Prostate gland (tissue), 2 donors: ENCODE data around the gene PPP2R5D. TPM values are rescaled to one million over a fixed set of nuclear protein-coding genes. Genes with fewer than 3 reads are reported as not detected.

ENCODE experiments used
- DNase-seq: peaks from one replicate; pipeline ENCODE4 v3.0.0-alpha.2; 2019; ENCODE audit warnings: low spot score
- H3K27ac ChIP-seq, 2 donors: fragments of 200-600 bp; sonication (generic); 2 replicates each; pipeline ENCODE4 v1.5.1; 2017 to 2019
- H3K27me3 ChIP-seq: fragments of 200-600 bp; sonication (generic); replicated peaks from 2 replicates; pipeline ENCODE4 v1.5.1; 2019; ENCODE audit not compliant: insufficient read depth
- H3K36me3 ChIP-seq, 2 donors: fragments of 200-600 bp; sonication (generic); 1 replicate in 1 of 2; 2 replicates in 1 of 2; pipeline versions ENCODE4 v1.5.1 to v1.8.1; 2017 to 2019
- H3K4me1 ChIP-seq: fragments of 200-600 bp; sonication (generic); replicated peaks from 2 replicates; pipeline ENCODE4 v1.5.1; 2019
- H3K4me3 ChIP-seq, 2 donors: fragments of 200-600 bp; sonication (generic); 2 replicates each; pipeline ENCODE4 v1.5.1; 2017 to 2019
- H3K9me3 ChIP-seq: fragments of 200-600 bp; sonication (generic); 2 replicates; pipeline ENCODE4 v1.5.1; 2017
- POLR2A ChIP-seq: fragments of 450-650 bp; IDR thresholded peaks from one replicate; pipeline ENCODE4 v1.6.1; 2016; ENCODE audit warnings: antibody characterized with exemption, mild to moderate bottlenecking
- POLR2AphosphoS5 ChIP-seq: sonication (generic); formaldehyde crosslinking; IDR thresholded peaks from one replicate; pipeline ENCODE4 v1.6.1; 2017; ENCODE audit warnings: antibody characterized with exemption
- WGBS: methylation state at CpG from one replicate; pipeline ENCODE4 v1.1.5; 2018; 5-methylcytosine and 5-hydroxymethylcytosine counted together
- intact Hi-C: fragments of 100-400 bp; cut with DNase I; formaldehyde crosslinking; loops from one replicate; pipeline ENCODE4 v1.14.2; 2022
- total RNA-seq, 2 donors: library from RNA; depleted of rRNA; stranded (reverse); fragments of >200 nt; gene quantifications; one replicate each; pipeline ENCODE4 v1.1.0, GENCODE V29; 2016
- TF ChIP-seq, protein P1 (sequence below), 4 experiments: fragments of 200-600 bp in 2 of 4; fragments of 450-650 bp in 2 of 4; sonication (generic) in 2 of 4; IDR thresholded peaks; 1 replicate in 3 of 4; 2 replicates in 1 of 4; pipeline ENCODE4 v1.5.1; 2016 to 2019; ENCODE audit warnings: antibody characterized with exemption in 4 of 4, mild to moderate bottlenecking in 2 of 4, moderate library complexity in 2 of 4

The PPP2R5D gene
- total RNA-seq, 2 donors from 2014 or later: 55.1 to 95.9 TPM

DNA sequence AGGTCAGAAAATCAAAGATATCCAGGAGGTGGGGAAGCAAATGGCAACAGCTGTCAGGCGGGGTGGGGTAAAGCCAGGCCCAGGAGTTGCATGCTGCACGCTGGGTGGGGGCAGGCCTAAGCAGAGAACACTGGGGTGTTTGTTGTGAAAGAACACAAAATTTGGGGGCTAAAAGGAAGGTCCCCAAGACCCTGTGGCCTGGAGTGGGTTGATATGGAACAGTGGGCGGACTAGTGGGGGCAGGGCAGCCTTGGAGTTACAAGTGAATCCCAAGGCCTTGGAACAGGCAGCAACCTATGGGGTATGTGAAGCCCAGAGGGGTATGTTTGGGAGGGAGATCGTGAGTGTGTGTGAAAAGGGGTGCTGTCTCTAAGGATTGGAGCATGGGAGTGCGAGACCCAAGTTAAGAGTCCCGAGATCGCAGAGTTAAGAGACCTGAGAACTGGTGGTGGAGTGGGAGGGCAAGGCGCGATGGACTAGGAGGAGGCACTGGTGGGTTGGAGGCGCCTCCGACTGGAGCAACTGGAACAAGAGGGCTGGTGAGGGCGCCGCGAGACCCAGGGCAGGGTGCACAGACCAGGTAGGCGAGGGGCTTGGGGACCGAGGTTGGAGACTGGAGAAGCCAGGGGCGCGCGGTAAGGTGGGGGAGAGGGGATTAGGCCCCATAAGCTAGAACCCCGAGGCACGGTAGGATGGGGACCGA, 68.6 kb downstream of the PPP2R5D start:
- intact Hi-C loops: no loop called here
- TF ChIP-seq POLR2AphosphoS5 (no peak), POLR2A (no peak)
- TF ChIP-seq, protein P1, sequence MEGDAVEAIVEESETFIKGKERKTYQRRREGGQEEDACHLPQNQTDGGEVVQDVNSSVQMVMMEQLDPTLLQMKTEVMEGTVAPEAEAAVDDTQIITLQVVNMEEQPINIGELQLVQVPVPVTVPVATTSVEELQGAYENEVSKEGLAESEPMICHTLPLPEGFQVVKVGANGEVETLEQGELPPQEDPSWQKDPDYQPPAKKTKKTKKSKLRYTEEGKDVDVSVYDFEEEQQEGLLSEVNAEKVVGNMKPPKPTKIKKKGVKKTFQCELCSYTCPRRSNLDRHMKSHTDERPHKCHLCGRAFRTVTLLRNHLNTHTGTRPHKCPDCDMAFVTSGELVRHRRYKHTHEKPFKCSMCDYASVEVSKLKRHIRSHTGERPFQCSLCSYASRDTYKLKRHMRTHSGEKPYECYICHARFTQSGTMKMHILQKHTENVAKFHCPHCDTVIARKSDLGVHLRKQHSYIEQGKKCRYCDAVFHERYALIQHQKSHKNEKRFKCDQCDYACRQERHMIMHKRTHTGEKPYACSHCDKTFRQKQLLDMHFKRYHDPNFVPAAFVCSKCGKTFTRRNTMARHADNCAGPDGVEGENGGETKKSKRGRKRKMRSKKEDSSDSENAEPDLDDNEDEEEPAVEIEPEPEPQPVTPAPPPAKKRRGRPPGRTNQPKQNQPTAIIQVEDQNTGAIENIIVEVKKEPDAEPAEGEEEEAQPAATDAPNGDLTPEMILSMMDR (IDR thresholded peaks at IDR 0.05): no peak
- 11% methylated on average over 22 of the region's 22 CpGs for WGBS
- Histone ChIP-seq H3K9me3 (no peaks in the 10 kb centered on the region), H3K27ac (peak overlapping the region; percentile 80 to 86), H3K36me3 (peaks cover 0 to 6% of the 10 kb centered on the region in 2 donors), H3K4me1 (peaks cover 10% of the 10 kb centered on the region), H3K4me3 (peak overlapping the region; percentile 57 to 69), H3K27me3 (no peaks in the 10 kb centered on the region)
- no peak for DNase-seq

DNA sequence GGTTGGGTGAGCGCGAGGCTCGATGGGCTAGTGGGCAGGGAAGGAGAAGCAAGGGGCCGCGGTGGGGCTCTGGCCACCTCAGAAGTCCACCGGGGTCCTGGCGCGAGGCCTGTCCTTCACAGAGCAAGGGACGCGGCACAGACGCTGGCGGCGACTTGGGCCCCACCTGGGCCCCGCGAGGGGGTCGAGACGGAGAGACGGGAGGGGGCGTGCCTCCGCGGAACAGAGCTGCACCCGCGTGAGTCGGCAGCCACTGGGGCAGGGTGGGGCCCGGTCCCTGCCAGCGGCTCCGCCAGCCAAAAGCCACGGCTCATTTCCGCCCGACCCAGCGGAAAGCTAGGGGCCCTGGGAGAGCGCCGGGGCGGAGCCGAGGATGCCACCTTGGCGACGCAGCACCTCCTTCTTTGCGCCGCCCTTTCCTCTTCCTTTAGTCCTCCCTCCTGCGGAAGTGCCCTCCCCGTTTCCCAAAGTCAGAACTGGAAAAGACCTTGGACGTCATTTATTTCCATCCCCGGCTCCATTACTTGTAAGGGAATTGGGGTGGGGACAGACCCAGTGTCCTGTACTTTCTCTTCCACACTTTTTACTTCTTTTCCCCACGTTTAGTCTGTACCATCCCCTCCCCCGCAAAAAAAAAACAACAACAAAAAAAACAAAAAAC, 69.3 kb downstream of the PPP2R5D start, which contains the start of gene CUL7:
TSS of gene CUL7 (minus strand) at position 307 of the 661 bp plus-strand sequence. CDS start 1,063 bp downstream, outside the sequence.
- intact Hi-C loops: no loop called here
- Histone ChIP-seq H3K9me3 (no peaks in the 10 kb centered on the region), H3K27ac (peak within 1 kb of the TSS; percentile 80 to 86), H3K36me3 (peaks cover 0 to 6% of the 10 kb centered on the region in 2 donors), H3K4me1 (peaks cover 16% of the 10 kb centered on the region), H3K4me3 (peak within 1 kb of the TSS; percentile 57 to 69), H3K27me3 (no peaks in the 10 kb centered on the region)
- TF ChIP-seq POLR2A: peak; percentile 82
- TF ChIP-seq, protein P1 (IDR thresholded peaks at IDR 0.05): peak in 2 of 4 experiments; percentile 11 to 31
- TF ChIP-seq POLR2AphosphoS5: peak; percentile 95
- 1% methylated on average over 23 of the region's 45 CpGs for WGBS
- peak; percentile 90 for DNase-seq

DNA sequence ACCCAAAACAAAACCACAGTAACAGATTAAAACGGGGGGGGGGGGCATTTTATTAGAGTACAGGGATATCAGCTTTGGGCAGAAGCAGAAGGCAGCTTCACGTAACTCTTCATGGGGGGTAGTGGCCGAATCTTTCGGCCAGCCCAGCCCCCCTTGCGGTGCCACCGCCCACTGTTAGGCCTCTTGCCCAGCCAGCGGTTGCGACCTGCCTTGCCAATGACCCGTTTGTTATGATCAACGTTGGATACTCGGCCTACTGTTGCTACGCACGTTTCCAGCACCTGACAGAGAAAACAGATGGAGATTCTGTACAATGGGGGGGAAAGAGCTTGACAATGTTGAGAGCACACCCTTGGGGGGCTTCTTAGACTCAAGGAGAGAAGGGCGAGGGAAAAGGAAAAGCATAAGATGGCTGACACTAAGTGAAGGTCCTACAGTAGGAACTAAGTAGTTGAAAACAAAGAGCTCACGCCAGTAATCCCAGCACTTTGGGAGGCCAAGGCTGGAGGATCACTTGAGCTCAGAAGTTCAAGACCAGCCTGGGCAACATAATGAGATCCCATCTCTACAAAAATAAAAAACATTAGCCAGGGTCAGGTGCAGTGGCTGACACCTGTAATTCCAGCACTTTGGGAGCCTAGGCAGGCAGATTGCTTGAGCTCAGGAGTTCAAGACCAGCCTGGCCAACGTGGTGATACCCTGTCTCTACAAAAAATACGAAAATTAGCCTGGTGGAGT, 70.0 kb downstream of the PPP2R5D start:
- H3K4me3 ChIP-seq: peak overlapping the region; percentile 57 to 69
- peak overlapping the region; percentile 80 to 86 for H3K27ac ChIP-seq
- TF ChIP-seq POLR2AphosphoS5: no peak
- no peak for TF ChIP-seq POLR2A
- TF ChIP-seq, protein P1 (IDR thresholded peaks at IDR 0.05): no peak
- intact Hi-C loops: no loop called here
- 60% methylated on average over 17 of the region's 17 CpGs for WGBS
- H3K36me3 ChIP-seq: peaks cover 0 to 6% of the 10 kb centered on the region in 2 donors
- peaks cover 17% of the 10 kb centered on the region for H3K4me1 ChIP-seq
- no peak for DNase-seq
- H3K27me3 ChIP-seq: no peaks in the 10 kb centered on the region
- no peaks in the 10 kb centered on the region for H3K9me3 ChIP-seq

DNA sequence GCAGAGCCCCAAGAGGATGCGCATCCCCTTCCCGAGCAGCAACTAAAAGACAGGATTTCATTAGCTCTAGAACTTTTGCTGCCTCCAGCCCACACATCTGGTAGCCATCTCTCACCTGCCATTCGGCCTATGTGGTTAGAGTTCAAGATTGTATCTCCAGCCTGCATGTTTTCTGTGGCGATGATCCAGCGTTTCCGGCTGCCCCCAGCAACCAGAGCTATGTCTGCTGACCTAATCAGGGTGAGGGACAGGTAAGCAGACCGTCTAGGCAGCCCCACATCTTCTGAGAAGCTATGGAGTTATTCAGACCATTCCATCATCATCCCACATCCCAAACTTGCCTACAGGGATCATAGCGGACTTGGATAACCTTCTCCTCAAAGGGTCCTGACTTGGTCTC, 71.6 kb downstream of the PPP2R5D start:
- 79% methylated on average over 8 of the region's 8 CpGs for WGBS
- peaks cover 0 to 6% of the 10 kb centered on the region in 2 donors for H3K36me3 ChIP-seq
- H3K9me3 ChIP-seq: no peaks in the 10 kb centered on the region
- DNase-seq: no peak
- intact Hi-C loops: no loop called here
- H3K4me3 ChIP-seq: no peak overlapping the region
- H3K27ac ChIP-seq: no peak overlapping the region
- H3K27me3 ChIP-seq: no peaks in the 10 kb centered on the region
- H3K4me1 ChIP-seq: peaks cover 22% of the 10 kb centered on the region
- TF ChIP-seq, protein P1 (IDR thresholded peaks at IDR 0.05): no peak
- TF ChIP-seq POLR2AphosphoS5 (no peak), POLR2A (no peak)
